ENCODE results near the gene CLDN9.

The CLDN9 gene

GRCh38 chr16:3012828-3013420, at the start of gene CLDN9:
Gene CLDN9 (plus strand): TSS chr16:3012923. CDS start chr16:3013363, 440 bp downstream.
- no peak for DNase-seq (ENCODE audit: low read depth in 2 of 2)

GRCh38 chr16:2963074-2963722, 49.5 kb upstream of the CLDN9 start:
- DNase-seq (ENCODE audit: low read depth in 2 of 2): no peak

- DNase-seq (ENCODE audit: low read depth in 2 of 2): no peak
Observed at GRCh38 chr16:2963723-2964474, 48.8 kb upstream of the CLDN9 start, which contains the start of gene KREMEN2. Gene KREMEN2 (plus strand): TSS chr16:2964275. CDS start chr16:2964521, 246 bp downstream.

- peak; percentile 57 to 61 for DNase-seq (ENCODE audit: low read depth in 2 of 2)
Observed at GRCh38 chr16:2964475-2965336, 48.0 kb upstream of the CLDN9 start.

GRCh38 chr16:2966043-2966807, 46.5 kb upstream of the CLDN9 start:
- no peak for DNase-seq (ENCODE audit: low read depth in 2 of 2)

- DNase-seq (ENCODE audit: low read depth in 2 of 2): no peak
Observed at GRCh38 chr16:2966808-2967191, 45.9 kb upstream of the CLDN9 start.

- DNase-seq (ENCODE audit: low read depth in 2 of 2): no peak
Observed at GRCh38 chr16:2967211-2967631, 45.5 kb upstream of the CLDN9 start.

- DNase-seq (ENCODE audit: low read depth in 2 of 2): no peak
Observed at GRCh38 chr16:2967721-2968161, 45.0 kb upstream of the CLDN9 start.

GRCh38 chr16:2968368-2968737, 44.4 kb upstream of the CLDN9 start:
- no peak for DNase-seq (ENCODE audit: low read depth in 2 of 2)

- DNase-seq (ENCODE audit: low read depth in 2 of 2): peak; percentile 72 to 77
Observed at GRCh38 chr16:2968738-2969544, 43.8 kb upstream of the CLDN9 start, which contains the start of gene PAQR4. Gene PAQR4 (plus strand): TSS chr16:2969348. CDS start chr16:2969675, 327 bp downstream.

GRCh38 chr16:2969545-2970521, 42.9 kb upstream of the CLDN9 start:
- peak; percentile 84 to 86 for DNase-seq (ENCODE audit: low read depth in 2 of 2)

GRCh38 chr16:2970563-2970962, 42.2 kb upstream of the CLDN9 start:
- DNase-seq (ENCODE audit: low read depth in 2 of 2): no peak

GRCh38 chr16:2971134-2971984, 41.4 kb upstream of the CLDN9 start:
- DNase-seq (ENCODE audit: low read depth in 2 of 2): no peak

GRCh38 chr16:2971985-2972784, 40.5 kb upstream of the CLDN9 start:
- no peak for DNase-seq (ENCODE audit: low read depth in 2 of 2)

- DNase-seq (ENCODE audit: low read depth in 2 of 2): no peak
Observed at GRCh38 chr16:2973093-2973492, 39.6 kb upstream of the CLDN9 start.

GRCh38 chr16:2973605-2974318, 39.0 kb upstream of the CLDN9 start:
- DNase-seq (ENCODE audit: low read depth in 2 of 2): no peak

All from stimulated activated CD4-positive, alpha-beta T cell treated with anti-CD3 and anti-CD28 coated beads, Interleukin-4, amount 100 ng/mL, for 48 hours (primary cell).